HFF-Myc (cell line): Measurements from ENCODE around the gene FOXC1.

Experiments
- DNase-seq: peaks from one replicate; pipeline ENCODE4 v3.0.0-alpha.2; 2011; ENCODE audit warnings: low read depth; ENCODE audit errors: extremely low read depth
- H3K4me3 ChIP-seq: replicated peaks from 2 replicates; pipeline ENCODE4 v1.5.1; 2011; ENCODE audit warnings: low read depth, mild to moderate bottlenecking, control low read depth, low read length
- CTCF ChIP-seq: IDR thresholded peaks from 2 replicates; pipeline ENCODE4 v1.5.1; 2012; ENCODE audit warnings: mild to moderate bottlenecking, low read depth, low read length, control low read depth; ENCODE audit errors: missing control alignments

Gene FOXC1

GRCh38 chr6:1584146-1584545, 25.6 kb upstream of the FOXC1 start:
- no peak overlapping the region for H3K4me3 ChIP-seq
- no peak for DNase-seq
- no peak for TF ChIP-seq CTCF

- TF ChIP-seq CTCF: no peak
- no peak for DNase-seq
- no peak overlapping the region for H3K4me3 ChIP-seq
Measured at GRCh38 chr6:1584996-1585668, 24.6 kb upstream of the FOXC1 start.

GRCh38 chr6:1585669-1586049, 24.1 kb upstream of the FOXC1 start:
- H3K4me3 ChIP-seq: no peak overlapping the region
- DNase-seq: no peak
- TF ChIP-seq CTCF: no peak

- H3K4me3 ChIP-seq: no peak overlapping the region
- DNase-seq: no peak
- no peak for TF ChIP-seq CTCF
Measured at GRCh38 chr6:1586256-1586655, 23.5 kb upstream of the FOXC1 start.

GRCh38 chr6:1586861-1587450, 22.8 kb upstream of the FOXC1 start:
- H3K4me3 ChIP-seq: no peak overlapping the region
- DNase-seq: no peak
- TF ChIP-seq CTCF: no peak

GRCh38 chr6:1587546-1587945, 22.2 kb upstream of the FOXC1 start:
- H3K4me3 ChIP-seq: no peak overlapping the region
- no peak for TF ChIP-seq CTCF
- no peak for DNase-seq

- TF ChIP-seq CTCF: no peak
- DNase-seq: no peak
Measured at GRCh38 chr6:1587977-1588376, 21.7 kb upstream of the FOXC1 start.

More at GRCh38 chr6:1587977-1588376, 21.7 kb upstream of the FOXC1 start:
- no peak overlapping the region for H3K4me3 ChIP-seq
